Thoracic aorta (tissue), 2 donors: ENCODE measurements around the gene RASL11B. TPM values are rescaled to one million over a fixed set of nuclear protein-coding genes. Genes with fewer than 3 reads are reported as not detected.

Experiments
- ATAC-seq: fragments of 150-250 bp; one replicate; pipeline ENCODE4 v1.8.0; 2017; ENCODE audit warnings: low read depth; ENCODE audit not compliant: insufficient number of reproducible peaks, low FRiP score
- DNase-seq: peaks from one replicate; pipeline ENCODE4 v3.0.0-alpha.2; 2020; ENCODE audit warnings: low spot score
- H3K27ac ChIP-seq, 2 donors: fragments of 200-600 bp; sonication (generic); 1 replicate in 1 of 2; 2 replicates in 1 of 2; pipeline ENCODE4 v1.5.1; 2016; ENCODE audit warnings: mild to moderate bottlenecking in 2 of 2, moderate library complexity in 2 of 2
- H3K27me3 ChIP-seq: fragments of 200-600 bp; sonication (generic); replicated peaks from 2 replicates; pipeline ENCODE4 v1.6.0; 2016; ENCODE audit warnings: mild to moderate bottlenecking; ENCODE audit not compliant: insufficient read depth
- H3K36me3 ChIP-seq: fragments of 200-600 bp; sonication (generic); one replicate; pipeline ENCODE4 v1.5.1; 2016
- H3K4me1 ChIP-seq, 2 donors: fragments of 200-600 bp; sonication (generic); 1 replicate in 1 of 2; 2 replicates in 1 of 2; pipeline versions ENCODE4 v1.5.1 to v1.6.0; 2016; ENCODE audit warnings: low read depth in 2 of 2, mild to moderate bottlenecking in 1 of 2; ENCODE audit not compliant: control insufficient read depth in 1 of 2
- H3K4me3 ChIP-seq: fragments of 200-600 bp; sonication (generic); 2 replicates; pipeline ENCODE4 v1.5.1; 2016; ENCODE audit warnings: mild to moderate bottlenecking
- H3K9me3 ChIP-seq: fragments of 200-600 bp; sonication (generic); 2 replicates; pipeline ENCODE4 v1.5.1; 2016
- total RNA-seq, 2 donors: library from RNA; depleted of rRNA; stranded (reverse); fragments of >200 nt; gene quantifications; one replicate each; pipeline versions ENCODE4 v1.1.0 to v1.2.3, GENCODE V29; 2016
- TF ChIP-seq, protein P1 (sequence below): fragments of 200-600 bp; sonication (generic); IDR thresholded peaks from one replicate; pipeline ENCODE4 v1.5.1; 2019; ENCODE audit warnings: antibody characterized with exemption

Gene RASL11B
- total RNA-seq, 2 donors from 2014 or later: 5.0 to 5.4 TPM

DNA sequence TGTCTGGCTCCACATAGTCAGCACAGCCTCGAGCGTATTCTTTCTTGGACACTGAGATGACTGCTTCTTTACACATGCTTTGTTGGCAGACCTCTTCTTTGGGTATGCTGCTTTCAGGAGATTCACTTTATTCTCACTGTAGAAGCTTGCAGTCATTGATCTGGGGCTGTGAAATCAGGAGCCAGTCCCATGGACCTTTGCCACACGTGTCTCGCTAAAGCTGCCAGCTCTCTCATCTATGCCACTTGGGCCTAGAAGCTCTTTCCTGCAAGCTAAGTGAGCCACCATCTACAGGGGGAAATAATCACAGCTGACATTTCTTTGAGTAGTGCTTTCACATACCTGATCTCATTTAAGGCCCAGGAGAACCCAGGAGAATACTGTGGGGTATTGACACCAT is 5.0 kb downstream of the RASL11B start:
- peak overlapping the region; percentile 65 to 71 for H3K27ac ChIP-seq
- no peak for ATAC-seq
- TF ChIP-seq, protein P1, sequence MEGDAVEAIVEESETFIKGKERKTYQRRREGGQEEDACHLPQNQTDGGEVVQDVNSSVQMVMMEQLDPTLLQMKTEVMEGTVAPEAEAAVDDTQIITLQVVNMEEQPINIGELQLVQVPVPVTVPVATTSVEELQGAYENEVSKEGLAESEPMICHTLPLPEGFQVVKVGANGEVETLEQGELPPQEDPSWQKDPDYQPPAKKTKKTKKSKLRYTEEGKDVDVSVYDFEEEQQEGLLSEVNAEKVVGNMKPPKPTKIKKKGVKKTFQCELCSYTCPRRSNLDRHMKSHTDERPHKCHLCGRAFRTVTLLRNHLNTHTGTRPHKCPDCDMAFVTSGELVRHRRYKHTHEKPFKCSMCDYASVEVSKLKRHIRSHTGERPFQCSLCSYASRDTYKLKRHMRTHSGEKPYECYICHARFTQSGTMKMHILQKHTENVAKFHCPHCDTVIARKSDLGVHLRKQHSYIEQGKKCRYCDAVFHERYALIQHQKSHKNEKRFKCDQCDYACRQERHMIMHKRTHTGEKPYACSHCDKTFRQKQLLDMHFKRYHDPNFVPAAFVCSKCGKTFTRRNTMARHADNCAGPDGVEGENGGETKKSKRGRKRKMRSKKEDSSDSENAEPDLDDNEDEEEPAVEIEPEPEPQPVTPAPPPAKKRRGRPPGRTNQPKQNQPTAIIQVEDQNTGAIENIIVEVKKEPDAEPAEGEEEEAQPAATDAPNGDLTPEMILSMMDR: no peak
- peaks cover 3% of the 10 kb centered on the region for H3K36me3 ChIP-seq
- H3K9me3 ChIP-seq: no peaks in the 10 kb centered on the region
- no peaks in the 10 kb centered on the region for H3K27me3 ChIP-seq
- no peak overlapping the region for H3K4me3 ChIP-seq
- peaks cover 32 to 67% of the 10 kb centered on the region in 2 donors for H3K4me1 ChIP-seq
- no peak for DNase-seq

DNA sequence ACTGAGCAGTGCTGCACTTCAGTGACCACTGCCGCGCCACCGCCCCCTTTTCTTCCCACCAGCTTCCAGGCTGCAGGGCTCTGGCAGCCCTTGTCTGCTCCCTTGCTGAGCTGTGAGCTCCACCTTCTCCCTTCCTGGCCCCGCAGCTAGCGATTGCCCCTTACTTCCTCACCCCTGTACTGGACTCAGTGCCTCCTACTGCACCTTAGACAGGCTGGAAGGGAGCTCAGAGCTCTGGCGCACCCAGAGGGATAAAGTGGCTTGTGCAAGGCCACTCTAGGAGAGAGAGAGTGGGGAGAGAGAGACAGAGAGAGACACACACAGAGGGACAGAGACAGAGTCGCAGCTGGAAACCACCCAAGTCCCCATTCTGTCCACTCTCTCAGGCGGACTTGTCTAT is 6.0 kb downstream of the RASL11B start:
- peaks cover 32 to 67% of the 10 kb centered on the region in 2 donors for H3K4me1 ChIP-seq
- DNase-seq (no peak), ATAC-seq (no peak)
- peak overlapping the region; percentile 65 to 71 for H3K27ac ChIP-seq
- no peaks in the 10 kb centered on the region for H3K27me3 ChIP-seq
- TF ChIP-seq, protein P1: no peak
- H3K36me3 ChIP-seq: peaks cover 3% of the 10 kb centered on the region
- no peaks in the 10 kb centered on the region for H3K9me3 ChIP-seq
- H3K4me3 ChIP-seq: no peak overlapping the region

DNA sequence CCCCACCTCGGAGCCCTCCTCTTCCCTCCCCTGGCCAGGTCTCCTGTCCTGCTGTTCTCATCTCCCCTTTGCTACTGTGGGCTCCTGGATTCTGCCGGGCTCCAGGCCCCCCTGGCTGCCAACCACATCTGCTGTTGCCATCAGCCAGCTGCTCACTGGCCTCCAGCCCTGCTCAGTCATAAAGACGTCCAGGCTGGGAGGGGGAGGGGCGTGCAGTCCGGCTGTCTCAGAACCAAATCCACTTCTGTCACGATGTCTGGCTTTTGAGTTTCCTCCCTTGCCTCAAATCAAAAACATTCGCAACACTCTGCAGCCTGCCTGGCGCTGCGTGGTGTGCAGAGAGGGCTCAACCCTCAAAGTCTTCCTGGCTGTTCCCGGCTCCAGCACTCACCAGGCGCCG is 7.1 kb downstream of the RASL11B start:
- TF ChIP-seq, protein P1: no peak
- peaks cover 3% of the 10 kb centered on the region for H3K36me3 ChIP-seq
- H3K9me3 ChIP-seq: no peaks in the 10 kb centered on the region
- peak overlapping the region; percentile 45 for H3K4me3 ChIP-seq
- peaks cover 27 to 60% of the 10 kb centered on the region in 2 donors for H3K4me1 ChIP-seq
- H3K27ac ChIP-seq: peak overlapping the region; percentile 65 to 71
- no peaks in the 10 kb centered on the region for H3K27me3 ChIP-seq
- ATAC-seq: no peak
- DNase-seq: peak; percentile 25

DNA sequence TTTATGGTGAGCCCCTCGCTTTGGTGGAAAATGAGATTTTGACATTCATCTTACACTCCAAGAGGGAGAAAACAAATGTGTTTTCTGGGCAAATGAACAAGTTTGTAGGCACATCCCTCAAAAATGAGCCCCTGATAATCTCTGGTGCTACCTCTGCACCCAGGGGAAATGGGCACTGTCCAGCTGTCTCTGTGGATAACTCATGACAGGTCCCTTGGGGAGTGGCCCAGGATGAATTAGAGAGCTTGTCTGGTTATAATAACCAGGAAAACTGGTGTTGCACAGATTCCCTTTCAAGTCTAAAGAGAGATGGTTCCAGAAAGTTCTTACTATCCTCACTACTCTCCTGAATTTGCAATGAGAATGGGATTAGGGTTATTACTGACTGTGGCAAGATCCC is 7.5 kb downstream of the RASL11B start:
- Histone ChIP-seq H3K36me3 (peaks cover 3% of the 10 kb centered on the region), H3K4me1 (peaks cover 25 to 55% of the 10 kb centered on the region in 2 donors), H3K9me3 (no peaks in the 10 kb centered on the region), H3K27ac (peak overlapping the region; percentile 65 to 71), H3K27me3 (no peaks in the 10 kb centered on the region), H3K4me3 (peak overlapping the region; percentile 45)
- ATAC-seq: no peak
- no peak for DNase-seq
- TF ChIP-seq, protein P1: no peak

DNA sequence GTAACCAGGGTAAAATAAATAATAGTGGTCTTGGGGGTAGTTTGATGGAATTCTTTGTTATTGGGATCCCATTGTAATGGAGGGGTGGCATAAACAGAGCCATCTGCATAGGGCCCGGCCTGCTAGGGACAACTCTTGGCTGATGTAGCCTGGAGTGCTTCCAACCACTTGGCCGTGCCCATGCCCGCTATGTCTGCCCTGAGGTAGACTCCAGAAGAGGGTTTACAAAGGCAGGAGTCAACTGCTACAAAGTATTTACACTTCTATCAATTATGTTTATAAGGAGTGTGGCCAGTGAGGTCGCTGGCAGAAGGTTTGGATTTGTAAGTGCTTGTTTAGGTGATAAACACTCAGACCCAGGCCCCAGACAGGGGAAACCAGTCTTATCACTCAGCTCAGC is 8.1 kb downstream of the RASL11B start:
- ATAC-seq (no peak), DNase-seq (no peak)
- peaks cover 3% of the 10 kb centered on the region for H3K36me3 ChIP-seq
- H3K4me3 ChIP-seq: no peak overlapping the region
- no peaks in the 10 kb centered on the region for H3K9me3 ChIP-seq
- H3K27ac ChIP-seq: peak overlapping the region; percentile 65 to 71
- no peaks in the 10 kb centered on the region for H3K27me3 ChIP-seq
- peaks cover 24 to 49% of the 10 kb centered on the region in 2 donors for H3K4me1 ChIP-seq
- TF ChIP-seq, protein P1: no peak
